Esophagus (tissue), 2 donors: ENCODE results near the gene USF3. TPM values are rescaled to one million over a fixed set of nuclear protein-coding genes. Genes with fewer than 3 reads are reported as not detected.

Source experiments
- H3K27ac ChIP-seq, 2 donors: one replicate each; pipeline ENCODE4 v1.5.1; 2013; ENCODE audit warnings: low read depth in 2 of 2, mild to moderate bottlenecking in 2 of 2, inconsistent platforms in 1 of 2, low read length in 1 of 2, moderate library complexity in 1 of 2
- H3K27me3 ChIP-seq, 2 donors: one replicate each; pipeline ENCODE4 v1.6.1; 2013; ENCODE audit warnings: low read length in 2 of 2, control low read depth in 1 of 2, mild to moderate bottlenecking in 1 of 2; ENCODE audit not compliant: insufficient read depth in 2 of 2, control insufficient read depth in 1 of 2
- H3K36me3 ChIP-seq, 2 donors: one replicate each; pipeline ENCODE4 v1.6.1; 2013; ENCODE audit warnings: low read length in 1 of 2; ENCODE audit not compliant: control insufficient read depth in 2 of 2, insufficient read depth in 2 of 2
- H3K4me1 ChIP-seq, 2 donors: one replicate each; pipeline ENCODE4 v1.6.1; 2013; ENCODE audit warnings: low read length in 1 of 2; ENCODE audit not compliant: control insufficient read depth in 2 of 2, insufficient read depth in 2 of 2
- H3K4me3 ChIP-seq, 2 donors: one replicate each; pipeline ENCODE4 v1.5.1; 2013; ENCODE audit warnings: low read length in 2 of 2, mild to moderate bottlenecking in 2 of 2, low read depth in 1 of 2, moderate library complexity in 1 of 2
- H3K9me3 ChIP-seq, 2 donors: one replicate each; pipeline ENCODE4 v1.6.1; 2013; ENCODE audit warnings: mild to moderate bottlenecking in 2 of 2, low read depth in 1 of 2, low read length in 1 of 2, moderate library complexity in 1 of 2; ENCODE audit not compliant: control insufficient read depth in 2 of 2, insufficient read depth in 1 of 2
- WGBS, 2 donors: extraction: QIAGEN DNeasy Blood & Tissue Kit; methylation state at CpG; one replicate each; pipeline ENCODE4 v1.1.7; 2013; 5-methylcytosine and 5-hydroxymethylcytosine counted together
- polyA plus RNA-seq, 2 donors: library from polyadenylated mRNA; stranded (reverse); fragments of 200-250 nt; gene quantifications; one replicate each; pipeline ENCODE4 v1.2.3, GENCODE V29; 2013
- donor health status: healthy with polysubstance abuse.
- donor health status: Bipolar disorder and iron deficiency.

USF3 gene
- polyA plus RNA-seq, 2 donors = 2.9 to 3.8 TPM

DNA sequence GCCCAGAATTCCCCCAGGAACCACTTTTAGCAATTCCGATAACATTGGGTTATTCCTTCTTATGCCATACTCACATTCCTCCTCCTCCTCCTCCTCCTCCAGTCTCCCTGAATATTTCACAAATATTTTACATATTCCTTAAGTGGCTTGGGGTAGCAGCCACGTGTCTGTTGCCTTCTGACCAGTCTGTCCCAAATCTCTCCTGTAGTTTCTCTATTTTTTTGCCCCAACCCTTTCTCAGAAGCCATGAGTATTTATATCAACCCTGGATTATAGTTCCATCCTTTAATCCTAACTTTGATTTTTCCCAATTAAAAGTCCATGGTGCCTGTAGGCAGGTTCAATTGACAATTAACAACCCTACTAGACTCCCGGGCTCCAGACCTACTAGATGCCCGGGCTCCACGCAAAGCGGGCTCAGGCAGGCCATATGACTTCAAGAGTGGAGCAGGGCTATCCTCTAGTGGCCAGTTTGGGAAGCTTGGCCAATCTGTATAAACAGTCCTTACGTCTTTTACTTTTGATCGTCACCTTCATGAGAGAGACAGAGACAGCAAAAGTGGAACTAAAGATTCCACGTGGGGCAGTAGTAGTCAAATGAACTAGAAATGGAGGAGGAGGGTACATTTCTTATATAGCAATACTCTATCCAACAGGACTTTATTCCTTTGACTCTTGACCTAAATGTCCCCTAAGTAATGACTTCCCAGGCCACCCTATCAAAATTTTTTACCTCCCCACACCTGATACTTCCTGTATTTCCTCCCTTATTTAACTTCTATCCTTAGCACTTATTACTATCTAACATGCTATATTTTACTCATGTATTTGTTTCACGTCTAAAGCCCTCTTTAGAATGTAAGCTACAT lies 69.7 kb downstream of the USF3 start:
- 27 to 31% methylated on average over 10 of the region's 10 CpGs for WGBS, 2 donors
- H3K4me3 ChIP-seq = no peak overlapping the region

DNA sequence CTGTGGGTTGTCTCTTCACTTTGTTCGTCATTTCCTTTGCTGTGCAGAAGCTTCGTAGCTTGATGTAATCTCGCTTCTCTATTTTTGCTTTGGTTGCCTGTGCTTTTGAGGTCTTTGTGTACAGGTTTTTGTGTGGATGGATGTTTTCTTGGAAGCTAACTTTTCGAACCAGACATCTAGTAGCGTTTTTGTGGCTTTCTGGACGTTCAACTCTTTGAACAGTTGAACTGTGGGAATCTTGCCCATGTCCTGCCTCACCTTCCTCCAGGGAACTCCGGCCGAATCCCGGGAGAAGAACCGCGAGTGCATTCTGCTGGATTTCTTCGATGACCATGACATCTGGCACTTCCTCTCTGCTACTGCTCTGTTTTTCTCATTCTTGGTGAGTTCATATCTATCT lies 70.6 kb downstream of the USF3 start:
- no peak overlapping the region for H3K4me3 ChIP-seq
- no peaks in the 10 kb centered on the region for H3K27me3 ChIP-seq
- H3K36me3 ChIP-seq = peaks cover 0 to 3% of the 10 kb centered on the region in 2 donors
- H3K4me1 ChIP-seq = no peaks in the 10 kb centered on the region
- H3K27ac ChIP-seq = no peak overlapping the region
- no peaks in the 10 kb centered on the region for H3K9me3 ChIP-seq
- 72 to 79% methylated on average over 12 of the region's 12 CpGs for WGBS, 2 donors

More for the DNA sequence above, 69.7 kb downstream of the USF3 start:
- no peaks in the 10 kb centered on the region for H3K27me3 ChIP-seq
- H3K36me3 ChIP-seq = peaks cover 0 to 3% of the 10 kb centered on the region in 2 donors
- H3K4me1 ChIP-seq = no peaks in the 10 kb centered on the region
- H3K27ac ChIP-seq = no peak overlapping the region
- no peaks in the 10 kb centered on the region for H3K9me3 ChIP-seq

DNA sequence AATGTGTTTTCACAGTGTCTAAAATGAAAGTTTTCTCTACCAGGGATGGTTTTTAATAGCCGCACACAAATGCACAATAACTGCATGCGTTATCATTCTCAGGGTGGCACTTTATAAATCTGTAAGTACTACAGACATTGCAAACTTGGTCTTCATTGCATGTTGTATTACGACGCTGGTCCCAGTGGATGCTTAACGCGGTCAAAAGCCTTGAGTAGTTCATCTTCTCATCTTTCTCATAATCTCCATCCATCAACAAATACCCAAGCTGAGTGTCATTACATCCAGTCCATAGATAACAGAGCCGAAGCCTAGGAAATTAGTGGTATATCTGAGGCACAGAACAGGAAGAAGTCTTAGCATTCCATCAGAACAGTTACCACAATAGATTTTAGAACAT lies 72.6 kb downstream of the USF3 start:
- 91 to 93% methylated on average over 7 of the region's 7 CpGs for WGBS, 2 donors
- no peak overlapping the region for H3K27ac ChIP-seq
- no peaks in the 10 kb centered on the region for H3K9me3 ChIP-seq
- no peaks in the 10 kb centered on the region for H3K4me1 ChIP-seq
- H3K4me3 ChIP-seq = no peak overlapping the region
- peaks cover 0 to 3% of the 10 kb centered on the region in 2 donors for H3K36me3 ChIP-seq
- no peaks in the 10 kb centered on the region for H3K27me3 ChIP-seq

DNA sequence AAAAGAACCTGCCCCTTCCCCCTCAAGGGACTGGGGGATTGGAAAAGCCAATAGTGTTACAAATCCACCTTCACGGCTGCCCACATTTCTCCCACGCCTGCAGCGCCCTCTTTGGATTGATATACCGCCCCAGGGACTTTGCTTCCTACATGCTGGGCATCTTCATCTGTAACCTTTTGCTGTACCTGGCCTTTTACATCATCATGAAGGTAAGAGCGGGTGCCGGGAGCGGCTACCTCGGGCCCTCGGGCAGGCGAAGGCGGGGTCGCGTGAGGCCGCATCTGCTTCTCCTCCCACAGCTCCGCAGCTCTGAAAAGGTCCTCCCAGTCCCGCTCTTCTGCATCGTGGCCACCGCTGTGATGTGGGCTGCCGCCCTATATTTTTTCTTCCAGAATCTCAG lies 73.1 kb downstream of the USF3 start:
- Histone ChIP-seq H3K9me3 (no peaks in the 10 kb centered on the region), H3K36me3 (peaks cover 0 to 3% of the 10 kb centered on the region in 2 donors), H3K4me1 (no peaks in the 10 kb centered on the region), H3K27ac (no peak overlapping the region), H3K4me3 (no peak overlapping the region), H3K27me3 (no peaks in the 10 kb centered on the region)
- WGBS, 2 donors = 43 to 57% methylated on average over 19 of the region's 19 CpGs

DNA sequence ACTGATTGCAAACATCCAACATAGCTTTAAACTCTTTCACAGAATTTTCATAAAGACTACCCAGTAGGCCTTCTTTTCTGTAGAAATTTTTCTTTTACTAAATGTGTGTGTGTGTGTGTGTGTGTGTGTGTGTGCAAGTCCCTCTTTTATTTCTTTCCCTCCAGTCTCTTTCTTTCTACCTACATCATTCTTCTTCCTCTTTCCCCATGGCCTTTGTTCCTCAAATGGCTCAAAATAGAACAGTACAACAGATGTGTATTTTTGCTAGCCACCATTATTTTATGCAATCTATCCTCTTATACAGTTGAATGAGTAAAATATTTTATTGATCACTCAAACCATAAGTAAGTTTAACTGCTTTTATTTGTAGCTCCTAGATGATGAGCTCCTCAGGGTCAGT lies 76.4 kb downstream of the USF3 start:
- Histone ChIP-seq H3K27me3 (no peaks in the 10 kb centered on the region), H3K36me3 (no peaks in the 10 kb centered on the region), H3K4me3 (no peak overlapping the region), H3K27ac (no peak overlapping the region), H3K9me3 (no peaks in the 10 kb centered on the region), H3K4me1 (no peaks in the 10 kb centered on the region)

DNA sequence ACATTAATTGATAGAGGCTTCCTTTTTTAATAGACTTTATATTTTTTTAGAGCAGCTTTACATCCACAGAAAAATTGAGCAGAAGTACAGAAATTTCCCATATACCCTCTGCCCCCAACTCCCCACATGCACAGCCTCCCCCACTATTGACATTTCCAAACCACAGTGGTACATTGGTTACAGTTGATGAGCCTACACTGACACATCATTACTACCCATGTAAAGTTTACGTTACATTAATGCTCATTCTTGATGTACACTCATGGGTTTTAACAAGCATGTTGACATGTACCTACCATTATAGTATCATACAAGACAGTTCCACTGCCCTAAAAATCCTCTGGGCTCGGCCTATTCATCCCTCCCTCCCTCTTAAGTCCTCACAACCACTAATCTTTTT lies 78.7 kb downstream of the USF3 start:
- H3K27me3 ChIP-seq = no peaks in the 10 kb centered on the region
- no peaks in the 10 kb centered on the region for H3K36me3 ChIP-seq
- 87 to 89% methylated on average over 2 of the region's 2 CpGs for WGBS, 2 donors
- no peaks in the 10 kb centered on the region for H3K9me3 ChIP-seq
- H3K4me3 ChIP-seq = no peak overlapping the region
- no peak overlapping the region for H3K27ac ChIP-seq
- H3K4me1 ChIP-seq = no peaks in the 10 kb centered on the region

DNA sequence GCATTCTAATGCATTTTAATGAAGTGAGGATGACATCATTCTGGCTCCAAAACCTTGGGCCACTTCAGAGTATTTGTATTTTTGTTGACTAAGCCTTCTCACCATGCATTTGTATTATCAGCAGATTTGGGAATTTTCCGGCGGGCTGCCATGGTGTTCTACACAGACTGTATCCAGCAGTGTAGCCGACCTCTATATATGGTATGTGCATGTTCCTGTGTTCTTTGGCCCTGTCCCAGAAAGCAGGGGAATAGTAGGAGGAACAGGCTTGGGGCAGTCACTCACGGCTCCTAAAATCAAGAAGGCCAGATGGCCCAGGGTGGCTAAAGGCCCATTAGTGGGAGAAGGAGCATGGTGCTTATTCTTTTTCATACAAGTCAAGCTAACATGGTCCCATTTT lies 80.5 kb downstream of the USF3 start:
- H3K36me3 ChIP-seq = no peaks in the 10 kb centered on the region
- no peak overlapping the region for H3K27ac ChIP-seq

DNA sequence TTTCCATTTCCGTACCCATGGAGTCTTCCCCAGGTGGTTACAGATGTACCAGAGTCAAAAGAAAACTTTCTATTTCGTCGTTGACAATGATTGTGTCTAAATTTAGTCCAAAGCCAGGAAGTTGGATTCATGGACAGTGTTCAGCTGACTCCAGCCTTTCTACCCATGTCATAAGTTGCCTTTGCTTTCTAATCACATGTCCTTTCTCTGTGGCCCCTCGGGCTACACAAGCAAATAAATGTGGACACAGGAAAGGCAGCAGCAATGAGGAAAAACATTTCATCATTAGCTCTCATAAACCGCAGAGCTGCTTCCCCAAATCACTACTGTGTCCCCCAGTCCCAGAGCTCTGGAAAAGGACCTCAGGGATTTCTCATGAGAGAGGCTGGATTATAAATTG lies 82.0 kb downstream of the USF3 start:
- no peak overlapping the region for H3K4me3 ChIP-seq
- 61 to 65% methylated on average over 5 of the region's 5 CpGs for WGBS, 2 donors
- no peaks in the 10 kb centered on the region for H3K9me3 ChIP-seq
- H3K27ac ChIP-seq = no peak overlapping the region
- H3K36me3 ChIP-seq = no peaks in the 10 kb centered on the region
- no peaks in the 10 kb centered on the region for H3K4me1 ChIP-seq
- no peaks in the 10 kb centered on the region for H3K27me3 ChIP-seq

More for the DNA sequence above, 80.5 kb downstream of the USF3 start:
- H3K9me3 ChIP-seq = no peaks in the 10 kb centered on the region
- H3K27me3 ChIP-seq = no peaks in the 10 kb centered on the region
- no peaks in the 10 kb centered on the region for H3K4me1 ChIP-seq
- no peak overlapping the region for H3K4me3 ChIP-seq
- WGBS, 2 donors = 79 to 86% methylated on average over 4 of the region's 4 CpGs

DNA sequence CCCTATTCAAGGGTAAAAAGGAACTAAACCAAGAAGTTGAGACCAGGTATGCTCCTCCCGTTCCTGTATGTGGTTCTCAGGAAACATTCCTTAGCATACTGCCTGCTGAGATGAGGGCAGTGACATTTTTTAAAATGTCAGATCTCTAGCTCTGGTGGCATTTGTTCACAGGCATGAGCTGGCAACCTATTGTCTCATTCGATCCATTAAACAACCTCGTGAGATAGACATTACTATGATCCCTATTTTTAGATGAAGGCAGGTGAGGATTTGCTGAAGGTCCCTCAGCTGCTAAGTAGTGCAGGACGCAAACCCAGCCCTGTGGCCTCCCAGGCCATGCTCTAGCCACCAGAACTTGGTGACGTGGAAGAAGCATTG lies 89.2 kb downstream of the USF3 start:
- Histone ChIP-seq H3K27me3 (no peaks in the 10 kb centered on the region), H3K4me3 (no peak overlapping the region), H3K36me3 (no peaks in the 10 kb centered on the region), H3K4me1 (no peaks in the 10 kb centered on the region), H3K9me3 (no peaks in the 10 kb centered on the region), H3K27ac (no peak overlapping the region)
- WGBS, 2 donors = 74 to 75% methylated on average over 5 of the region's 5 CpGs

DNA sequence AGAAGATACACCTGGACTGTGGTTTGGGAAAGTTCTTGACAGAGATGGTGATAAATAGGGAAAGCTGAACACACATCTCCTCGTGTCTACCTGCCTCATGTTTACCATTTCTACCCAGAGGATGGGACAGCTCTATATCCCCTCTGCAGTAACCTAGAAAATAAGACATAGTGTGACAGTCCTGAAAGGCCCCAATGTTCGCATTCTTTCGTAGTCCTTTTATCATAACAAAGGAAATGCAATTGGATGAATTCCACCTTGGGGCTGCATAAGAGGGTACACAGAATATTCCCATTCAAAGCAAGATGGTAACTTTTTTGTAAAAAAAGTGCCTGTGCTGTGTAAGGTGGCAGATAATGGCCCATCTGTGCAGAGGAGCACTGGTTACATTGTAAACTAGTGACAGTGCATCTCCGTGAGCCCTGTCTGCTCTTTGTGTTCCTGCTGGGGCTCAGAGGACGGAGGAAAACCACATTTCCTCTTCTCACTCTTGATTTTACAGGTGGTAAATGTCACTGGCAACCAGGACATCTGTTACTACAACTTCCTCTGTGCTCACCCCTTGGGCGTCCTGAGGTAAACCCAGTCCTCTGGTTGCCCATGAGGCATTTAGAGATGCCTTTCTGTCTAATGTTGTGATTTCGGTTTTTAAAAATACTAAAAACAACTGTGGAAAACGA lies 89.8 kb downstream of the USF3 start:
- Histone ChIP-seq H3K27ac (no peak overlapping the region), H3K4me3 (no peak overlapping the region), H3K9me3 (no peaks in the 10 kb centered on the region), H3K27me3 (no peaks in the 10 kb centered on the region), H3K36me3 (no peaks in the 10 kb centered on the region), H3K4me1 (no peaks in the 10 kb centered on the region)
- WGBS, 2 donors = 53 to 56% methylated on average over 8 of the region's 8 CpGs
